K562 (cell line): ENCODE data around the gene BTBD18. TPM values are rescaled to one million over a fixed set of nuclear protein-coding genes. Genes with fewer than 3 reads are reported as not detected.

Experiments used
- ATF1 ChIP-seq, 2 experiments: fragments of 450-650 bp in 1 of 2; IDR thresholded peaks; 2 replicates each; pipeline ENCODE4 v1.6.1; 2016; ENCODE audit warnings: missing compliant biosample characterization in 1 of 2, missing genetic modification characterization in 1 of 2
- CEBPZ ChIP-seq: fragments of 150-350 bp; IDR thresholded peaks from 2 replicates; pipeline ENCODE4 v1.6.1; 2014; ENCODE audit warnings: low read depth, mild to moderate bottlenecking, low read length, borderline replicate concordance
- ESRRA ChIP-seq: fragments of 450-650 bp; IDR thresholded peaks from 2 replicates; pipeline ENCODE4 v1.6.1; 2014; ENCODE audit warnings: low read depth, mild to moderate bottlenecking, moderate library complexity, borderline replicate concordance
- ETV1 ChIP-seq: fragments of 450-650 bp; conservative IDR thresholded peaks from 2 replicates; pipeline ENCODE4 v1.6.1; 2016; ENCODE audit warnings: missing genetic modification characterization, control low read depth, low read depth, missing compliant biosample characterization
- FOXJ2 ChIP-seq: fragments of 200-800 bp; sonication (Bioruptor generic); IDR thresholded peaks from 2 replicates; pipeline ENCODE4 v1.6.1; 2016; ENCODE audit warnings: missing genetic modification characterization, missing compliant biosample characterization
- HDAC1 ChIP-seq, 2 experiments: fragments of 450-650 bp; IDR thresholded peaks; 2 replicates each; pipeline ENCODE4 v1.6.1; 2016 to 2017; ENCODE audit warnings: inconsistent platforms in 1 of 2, mild to moderate bottlenecking in 1 of 2, moderate library complexity in 1 of 2
- KLF1 ChIP-seq: fragments of 450-650 bp; IDR thresholded peaks from 2 replicates; pipeline ENCODE4 v1.6.1; 2016; ENCODE audit warnings: missing genetic modification characterization, missing compliant biosample characterization
- NFRKB ChIP-seq: fragments of 450-650 bp; IDR thresholded peaks from 2 replicates; pipeline ENCODE4 v1.6.1; 2016; ENCODE audit warnings: low read depth
- NR0B1 ChIP-seq: fragments of 450-650 bp; IDR thresholded peaks from one replicate; pipeline ENCODE4 v1.6.1; 2018; ENCODE audit warnings: mild to moderate bottlenecking, moderate library complexity; ENCODE audit not compliant: partially characterized antibody
- NRF1 ChIP-seq, 2 experiments: fragments of 450-650 bp; IDR thresholded peaks in 1 of 2; conservative IDR thresholded peaks in 1 of 2; 2 replicates each; pipeline ENCODE4 v1.6.1; 2014; ENCODE audit warnings: mild to moderate bottlenecking in 2 of 2
- RBFOX2 ChIP-seq: fragments of 200-400 bp; formaldehyde crosslinking; IDR thresholded peaks from 2 replicates; pipeline ENCODE4 v1.6.1; 2017; ENCODE audit warnings: low read depth, mild to moderate bottlenecking, low read length, moderate library complexity
- RFX1 ChIP-seq: fragments of 450-650 bp; IDR thresholded peaks from 2 replicates; pipeline ENCODE4 v1.6.1; 2016; ENCODE audit warnings: mild to moderate bottlenecking, moderate library complexity
- RHOXF2B ChIP-seq: fragments of 250-450 bp; sonication (Bioruptor Pico); conservative IDR thresholded peaks from 2 replicates; pipeline ENCODE4 v1.5.1; 2021
- SRSF3 ChIP-seq: fragments of 200-400 bp; formaldehyde crosslinking; IDR thresholded peaks from 2 replicates; pipeline ENCODE4 v1.6.1; 2016; ENCODE audit warnings: mild to moderate bottlenecking, low read length, moderate library complexity; ENCODE audit not compliant: insufficient read depth
- U2AF1 ChIP-seq: fragments of 200-400 bp; formaldehyde crosslinking; optimal IDR thresholded peaks from 2 replicates; pipeline ENCODE3; 2017; ENCODE audit warnings: mild to moderate bottlenecking, low read depth, low read length, moderate library complexity
- ZNF165 ChIP-seq: fragments of 250-450 bp; sonication (Bioruptor Pico); IDR thresholded peaks from 2 replicates; pipeline ENCODE4 v1.4.0; 2020; ENCODE audit warnings: borderline replicate concordance
- ZNF184 ChIP-seq: sonication (generic); formaldehyde crosslinking; IDR thresholded peaks from 2 replicates; pipeline ENCODE4 v1.5.0; 2020; ENCODE audit warnings: missing genetic modification reagents
- ZNF197 ChIP-seq: fragments of 200-800 bp; sonication (Bioruptor generic); IDR thresholded peaks from 2 replicates; pipeline ENCODE4 v1.6.1; 2016; ENCODE audit warnings: low read depth, missing genetic modification characterization, missing compliant biosample characterization
- ZNF212 ChIP-seq: fragments of 450-650 bp; formaldehyde crosslinking; IDR thresholded peaks from 2 replicates; pipeline ENCODE4 v1.4.0; 2020; ENCODE audit warnings: mild to moderate bottlenecking
- ZNF280A ChIP-seq: fragments of 450-650 bp; IDR thresholded peaks from 2 replicates; pipeline ENCODE4 v1.6.1; 2018; ENCODE audit warnings: mild to moderate bottlenecking, low read depth; ENCODE audit not compliant: partially characterized antibody
- ZZZ3 ChIP-seq: fragments of 450-650 bp; IDR thresholded peaks from 2 replicates; pipeline ENCODE4 v1.6.1; 2016; ENCODE audit warnings: antibody characterized with exemption, mild to moderate bottlenecking, moderate library complexity
- polyA plus RNA-seq, 8 experiments: library from polyadenylated mRNA; depleted of rRNA in 4 of 8; stranded (reverse) in 5 of 8; unstranded in 3 of 8; fragments of >200 nt; fragmentation: Nextera tagmentation in 2 of 8; fragmentation: Illumina TruSeq in 1 of 8; extraction: Ambion mirVana in 2 of 8; extraction: Trizol in 1 of 8; gene quantifications; 2 replicates each; pipeline versions ENCODE4 v1.2.1 to v1.2.3, GENCODE V29; 2011 to 2014; ENCODE audit warnings: inconsistent platforms in 1 of 8, missing spikeins in 1 of 8
- total RNA-seq, 7 experiments: library from RNA; depleted of rRNA in 6 of 7; stranded (reverse); fragments of >200 nt in 6 of 7; fragmentation: Illumina TruSeq in 2 of 7; extraction: Trizol in 2 of 7; gene quantifications; 2 replicates each; pipeline versions ENCODE4 v1.2.1 to v1.2.3, GENCODE V29; 2011 to 2021; ENCODE audit warnings: low replicate concordance in 1 of 7

BTBD18 gene
- total and polyA plus RNA-seq, 9 of the 15 experiments (the other 6 are each of a cell fraction or from before 2014, with no cell fraction given) = 0.06 TPM; not detected in 8

GRCh38 chr11:57712256-57713150 lies 39.1 kb downstream of the BTBD18 start, which contains the start of gene TMX2 (continued):
- TF ChIP-seq CEBPZ (peak; percentile 65; the same call in 1 of the 2 replicates), NR0B1 (no peak), ZNF197 (no peak), RFX1 (no peak), ZNF212 (CRISPR knock-in tag) (no peak), NFRKB (peak; percentile 94), ESRRA (peak; percentile 93), RBFOX2 (peak; percentile 91), ZZZ3 (no peak), NRF1 (conservative IDR thresholded peaks at IDR 0.05 in 1 of 2, IDR thresholded peaks at IDR 0.05 in 1 of 2) (peak in 1 of 2 experiments; percentile 32; a peak in 1 of 4 replicates), HDAC1 (IDR thresholded peaks at IDR 0.05) (peak in 1 of 2 experiments; percentile 93; a peak in 2 of 4 replicates), SRSF3 (0 out of 2 replicates have a peak, but pooled peaks have one; percentile 47), FOXJ2 (no peak), RHOXF2B (CRISPR knock-in tag) (0 out of 2 replicates have a peak, but pooled peaks have one; percentile 24), ATF1 (CRISPR knock-in tag; IDR thresholded peaks at IDR 0.05) (0 out of 2 replicates have a peak, but pooled peaks have one; percentile 4), ATF1 (tag; IDR thresholded peaks at IDR 0.05) (peak; percentile 97), U2AF1 (no peak), ZNF280A (no peak), KLF1 (tag) (no peak), ETV1 (tag) (no peak), ZNF184 (CRISPR knock-in tag) (no peak), ZNF165 (CRISPR knock-in tag) (no peak)
